Spleen (tissue), 11 donors: ENCODE results near the gene OR8B8. TPM values are rescaled to one million over a fixed set of nuclear protein-coding genes. Genes with fewer than 3 reads are reported as not detected.

Experiments used
- DNase-seq: peaks from one replicate; pipeline ENCODE4 v3.0.0-alpha.2; 2020
- H3K27ac ChIP-seq, 8 donors: fragments of 200-600 bp; sonication (generic) in 7 of 8; 1 replicate in 4 of 8; 2 replicates in 4 of 8; pipeline versions ENCODE4 v1.5.0 to v1.8.0; 2016 to 2021; ENCODE audit warnings: inconsistent platforms in 4 of 8, mild to moderate bottlenecking in 4 of 8, moderate library complexity in 1 of 8
- H3K27me3 ChIP-seq, 7 donors: fragments of 200-600 bp; sonication (generic) in 6 of 7; replicated peaks in 1 of 7; 1 replicate in 4 of 7; 2 replicates in 3 of 7; pipeline versions ENCODE4 v1.5.0 to v1.8.0; 2016 to 2021; ENCODE audit warnings: inconsistent platforms in 3 of 7, mild to moderate bottlenecking in 1 of 7
- H3K36me3 ChIP-seq, 6 donors: fragments of 200-600 bp; sonication (generic) in 5 of 6; 1 replicate in 4 of 6; 2 replicates in 2 of 6; pipeline versions ENCODE4 v1.5.0 to v1.8.0; 2016 to 2021; ENCODE audit warnings: inconsistent platforms in 2 of 6
- H3K4me1 ChIP-seq, 6 donors: fragments of 200-600 bp; sonication (generic) in 5 of 6; 1 replicate in 3 of 6; 2 replicates in 3 of 6; pipeline versions ENCODE4 v1.5.0 to v1.8.0; 2016 to 2021; ENCODE audit warnings: inconsistent platforms in 3 of 6
- H3K4me3 ChIP-seq, 8 donors: fragments of 200-600 bp; sonication (generic) in 7 of 8; 1 replicate in 4 of 8; 2 replicates in 4 of 8; pipeline versions ENCODE4 v1.5.0 to v1.8.0; 2016 to 2021; ENCODE audit warnings: inconsistent platforms in 4 of 8, mild to moderate bottlenecking in 4 of 8, moderate library complexity in 2 of 8
- H3K9me3 ChIP-seq, 8 donors: fragments of 200-600 bp; sonication (generic) in 7 of 8; 1 replicate in 4 of 8; 2 replicates in 4 of 8; pipeline versions ENCODE4 v1.5.0 to v1.8.0; 2016 to 2021; ENCODE audit warnings: inconsistent platforms in 4 of 8
- POLR2A ChIP-seq, 3 donors: fragments of 450-650 bp; IDR thresholded peaks; one replicate each; pipeline ENCODE4 v1.5.1; 2017; ENCODE audit warnings: antibody characterized with exemption in 3 of 3, mild to moderate bottlenecking in 1 of 3
- POLR2AphosphoS5 ChIP-seq, 3 donors: sonication (generic); formaldehyde crosslinking; IDR thresholded peaks; one replicate each; pipeline ENCODE4 v1.5.1; 2017; ENCODE audit warnings: antibody characterized with exemption in 3 of 3
- whole genome bisulfite sequencing, 5 donors: extraction: QIAGEN DNeasy Blood & Tissue Kit in 3 of 5; methylation state at CpG; one replicate each; pipeline versions ENCODE4 v1.1.5 to v1.1.7; 2013 to 2018; 5-methylcytosine and 5-hydroxymethylcytosine counted together
- intact Hi-C: fragments of 100-400 bp; cut with DNase I; formaldehyde crosslinking; loops from one replicate; pipeline ENCODE4 v1.15.0; 2023; ENCODE audit warnings: low total_unique reads
- polyA plus RNA-seq, 3 donors: library from polyadenylated mRNA; stranded (reverse); fragments of 200-250 nt; gene quantifications; one replicate each; pipeline ENCODE4 v1.2.1, GENCODE V29; 2013
- total RNA-seq, 7 donors: library from RNA; depleted of rRNA in 3 of 7; stranded (reverse); fragments of >200 nt in 3 of 7; fragmentation: NEBNext Ultra II Directional in 4 of 7; extraction: Animal tissue kit (Norgen Biotek cat#: 25700) in 4 of 7; gene quantifications; one replicate each; pipeline versions ENCODE4 v1.1.0 to v1.2.1, GENCODE V29; 2016 to 2021
- TF ChIP-seq, protein P1 (sequence below), 11 experiments: fragments of 200-600 bp in 7 of 11; fragments of 450-650 bp in 4 of 11; sonication (generic) in 4 of 11; IDR thresholded peaks in 8 of 11; conservative IDR thresholded peaks in 3 of 11; 1 replicate in 7 of 11; 2 replicates in 4 of 11; pipeline versions ENCODE4 v1.4.0 to v1.8.0; 2016 to 2021; ENCODE audit warnings: antibody characterized with exemption in 11 of 11, inconsistent platforms in 4 of 11, mild to moderate bottlenecking in 1 of 11
- donor health status: healthy with polysubstance abuse.
- donor health status: DM: no; HTN: no; CAD: no; lungs with moderate emphysema.
- donor health status: DM: no; HTN: no; CAD: no.
- donor health status: Bipolar disorder and iron deficiency.
- donor health status: healthy.
- donor health status: DM: no; HTN: no; CAD: no.
- donor health status: DM: yes; HTN: yes; CAD: no.

OR8B8 gene
- total and polyA plus RNA-seq, 10 donors: not detected

DNA sequence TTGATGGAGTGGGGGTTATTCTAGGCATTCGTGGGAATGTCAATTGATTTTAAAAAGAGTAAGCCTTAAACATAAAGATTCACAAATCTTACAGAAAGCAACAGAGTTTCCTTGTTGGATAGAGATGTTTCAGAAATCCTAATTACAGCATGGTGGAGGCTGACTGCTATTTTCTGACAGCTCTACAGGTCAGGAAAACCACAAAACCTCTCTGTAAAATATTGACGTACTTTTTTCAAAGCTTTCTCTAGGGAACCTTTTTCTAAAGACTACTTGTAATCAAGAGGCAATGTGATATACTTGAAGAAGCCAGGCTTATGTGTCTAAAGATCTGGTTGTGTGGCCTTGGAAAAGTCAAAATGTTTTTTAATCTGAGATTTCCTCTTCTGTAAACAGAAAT lies 9.1 kb upstream of the OR8B8 start:
- no peak for DNase-seq
- no peaks in the 10 kb centered on the region for H3K4me1 ChIP-seq
- no peak overlapping the region for H3K27ac ChIP-seq
- TF ChIP-seq POLR2A (IDR thresholded peaks at IDR 0.05): no peak
- TF ChIP-seq POLR2AphosphoS5 (IDR thresholded peaks at IDR 0.05): no peak
- TF ChIP-seq, protein P1, sequence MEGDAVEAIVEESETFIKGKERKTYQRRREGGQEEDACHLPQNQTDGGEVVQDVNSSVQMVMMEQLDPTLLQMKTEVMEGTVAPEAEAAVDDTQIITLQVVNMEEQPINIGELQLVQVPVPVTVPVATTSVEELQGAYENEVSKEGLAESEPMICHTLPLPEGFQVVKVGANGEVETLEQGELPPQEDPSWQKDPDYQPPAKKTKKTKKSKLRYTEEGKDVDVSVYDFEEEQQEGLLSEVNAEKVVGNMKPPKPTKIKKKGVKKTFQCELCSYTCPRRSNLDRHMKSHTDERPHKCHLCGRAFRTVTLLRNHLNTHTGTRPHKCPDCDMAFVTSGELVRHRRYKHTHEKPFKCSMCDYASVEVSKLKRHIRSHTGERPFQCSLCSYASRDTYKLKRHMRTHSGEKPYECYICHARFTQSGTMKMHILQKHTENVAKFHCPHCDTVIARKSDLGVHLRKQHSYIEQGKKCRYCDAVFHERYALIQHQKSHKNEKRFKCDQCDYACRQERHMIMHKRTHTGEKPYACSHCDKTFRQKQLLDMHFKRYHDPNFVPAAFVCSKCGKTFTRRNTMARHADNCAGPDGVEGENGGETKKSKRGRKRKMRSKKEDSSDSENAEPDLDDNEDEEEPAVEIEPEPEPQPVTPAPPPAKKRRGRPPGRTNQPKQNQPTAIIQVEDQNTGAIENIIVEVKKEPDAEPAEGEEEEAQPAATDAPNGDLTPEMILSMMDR (IDR thresholded peaks at IDR 0.05 in 8 of 11, conservative IDR thresholded peaks at IDR 0.05 in 3 of 11): no peak
- intact Hi-C loops: no loop called here
- no peak overlapping the region for H3K4me3 ChIP-seq
- 12 to 31% (median 22%) methylated on average over 2 of the region's 2 CpGs for WGBS, 5 donors
- no peaks in the 10 kb centered on the region for H3K27me3 ChIP-seq
- H3K36me3 ChIP-seq: no peaks in the 10 kb centered on the region
- H3K9me3 ChIP-seq: peaks cover 0 to 10% (median 0%) of the 10 kb centered on the region in 8 donors

DNA sequence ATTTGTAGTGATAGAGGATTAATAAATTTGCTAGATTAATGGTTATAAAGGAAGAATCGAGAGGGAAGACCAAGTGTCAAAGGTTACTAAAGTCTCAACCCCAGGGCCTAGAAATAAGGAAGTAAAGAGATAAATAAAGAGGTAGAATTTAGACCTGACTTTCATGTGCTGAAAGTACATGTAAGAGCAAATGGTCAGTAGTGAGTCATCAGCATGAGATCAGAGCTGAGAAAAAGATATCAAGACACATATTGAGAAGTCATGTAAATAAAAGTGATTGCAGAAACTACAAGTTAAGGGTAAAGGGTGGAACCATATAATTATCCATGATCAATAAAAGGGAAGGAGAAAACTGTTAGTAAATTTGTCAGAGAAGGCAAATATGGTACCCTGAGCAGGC lies 1.4 kb upstream of the OR8B8 start:
- DNase-seq: no peak
- H3K4me3 ChIP-seq: no peak overlapping the region
- WGBS, 5 donors: 78 to 85% (median 80%) methylated on average over 1 of the region's 1 CpG
- no peaks in the 10 kb centered on the region for H3K4me1 ChIP-seq
- TF ChIP-seq POLR2A (IDR thresholded peaks at IDR 0.05) (no peak), POLR2AphosphoS5 (IDR thresholded peaks at IDR 0.05) (no peak)
- TF ChIP-seq, protein P1 (IDR thresholded peaks at IDR 0.05 in 8 of 11, conservative IDR thresholded peaks at IDR 0.05 in 3 of 11): no peak
- intact Hi-C loops: no loop called here
- no peaks in the 10 kb centered on the region for H3K36me3 ChIP-seq
- H3K27ac ChIP-seq: no peak overlapping the region
- peaks cover 0 to 13% (median 0%) of the 10 kb centered on the region in 7 donors for H3K27me3 ChIP-seq
- H3K9me3 ChIP-seq: peaks cover 0 to 12% (median 0%) of the 10 kb centered on the region in 8 donors

DNA sequence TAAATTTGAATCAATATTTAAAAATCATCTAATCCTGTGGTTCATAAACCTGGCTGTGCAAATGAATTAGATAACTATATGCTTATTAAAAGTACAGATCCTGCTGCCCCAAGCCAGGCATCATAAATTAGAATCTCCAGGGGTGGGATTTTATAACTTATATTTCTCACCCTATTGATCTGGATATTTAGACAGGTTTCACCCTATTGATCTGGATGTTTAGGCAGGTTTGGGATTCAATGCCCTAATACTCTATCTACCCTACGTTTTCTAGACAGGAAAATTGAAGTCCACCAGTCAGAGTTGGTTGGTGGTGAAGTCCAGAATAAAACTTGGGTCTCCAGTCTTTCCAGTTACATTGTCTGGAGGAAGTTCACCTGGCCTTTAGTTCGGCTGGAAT lies 2.6 kb downstream of the OR8B8 start:
- Histone ChIP-seq H3K27ac (no peak overlapping the region), H3K9me3 (peaks cover 0 to 4% (median 0%) of the 10 kb centered on the region in 8 donors), H3K4me1 (no peaks in the 10 kb centered on the region), H3K27me3 (peaks cover 0 to 21% (median 0%) of the 10 kb centered on the region in 7 donors), H3K4me3 (no peak overlapping the region), H3K36me3 (no peaks in the 10 kb centered on the region)
- intact Hi-C loops: no loop called here
- TF ChIP-seq POLR2A (IDR thresholded peaks at IDR 0.05): no peak
- TF ChIP-seq POLR2AphosphoS5 (IDR thresholded peaks at IDR 0.05): no peak
- TF ChIP-seq, protein P1 (IDR thresholded peaks at IDR 0.05 in 8 of 11, conservative IDR thresholded peaks at IDR 0.05 in 3 of 11): no peak
- DNase-seq: no peak
- 55 to 83% (median 69%) methylated on average over 2 of the region's 2 CpGs for WGBS, 5 donors

DNA sequence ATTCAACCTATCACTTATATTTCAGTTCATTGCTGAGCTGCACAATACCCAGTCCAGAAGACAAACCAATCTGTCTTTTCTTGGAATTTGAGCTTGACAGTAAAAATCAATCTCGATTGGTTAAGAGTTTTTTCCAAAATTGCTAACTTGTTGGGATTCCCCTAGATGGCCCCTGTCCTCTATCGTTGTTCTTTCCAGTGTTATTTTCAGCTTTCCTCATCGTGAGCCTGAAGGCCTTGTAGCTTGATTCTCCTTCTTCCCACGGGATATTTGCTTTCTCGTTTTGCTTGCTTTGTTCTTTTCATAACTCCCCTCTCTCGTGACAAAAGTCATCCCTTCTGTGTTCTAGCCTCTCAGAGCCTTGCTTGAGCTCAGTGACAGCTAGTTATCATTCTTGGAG lies 3.1 kb downstream of the OR8B8 start:
- intact Hi-C loops: no loop called here
- H3K27me3 ChIP-seq: peaks cover 0 to 17% (median 0%) of the 10 kb centered on the region in 7 donors
- no peak overlapping the region for H3K4me3 ChIP-seq
- H3K27ac ChIP-seq: no peak overlapping the region
- WGBS, 5 donors: 50 to 71% (median 66%) methylated on average over 6 of the region's 6 CpGs
- no peaks in the 10 kb centered on the region for H3K4me1 ChIP-seq
- no peaks in the 10 kb centered on the region for H3K36me3 ChIP-seq
- H3K9me3 ChIP-seq: peaks cover 0 to 8% (median 0%) of the 10 kb centered on the region in 8 donors
- TF ChIP-seq POLR2A (IDR thresholded peaks at IDR 0.05) (no peak), POLR2AphosphoS5 (IDR thresholded peaks at IDR 0.05) (no peak)
- TF ChIP-seq, protein P1 (IDR thresholded peaks at IDR 0.05 in 8 of 11, conservative IDR thresholded peaks at IDR 0.05 in 3 of 11): no peak
- no peak for DNase-seq
